Endothelial cell of umbilical vein (primary cell): ENCODE results near the gene NDUFB7. TPM values are rescaled to one million over a fixed set of nuclear protein-coding genes. Genes with fewer than 3 reads are reported as not detected.

Experiments
- BruUV-seq: library from RNA; stranded (reverse); fragments of 400-500 nt; replicated peaks from 2 replicates; lab custom pipeline; 2021; lab: Mats Ljungman, UMichigan
- CTCF ChIA-PET: fragments of 300-600, 350-600 bp; sonication (Branson Sonifier 250); formaldehyde crosslinking; loops from one replicate; lab custom pipeline; 2021; ENCODE audit warnings: antibody characterized with exemption, inconsistent platforms; lab: Charles Lee
- POLR2A ChIA-PET: fragments of 300-600, 350-600 bp; sonication (Branson Sonifier 250); formaldehyde crosslinking; loops from one replicate; lab custom pipeline; 2021; ENCODE audit warnings: antibody characterized with exemption, inconsistent platforms; lab: Charles Lee
- DNase-seq: peaks from one replicate; pipeline ENCODE4 v3.0.0-alpha.2; 2011; ENCODE audit warnings: low read depth, low spot score
- FAIRE-seq: peaks from 2 replicates; lab custom pipeline; 2011; peaks lifted over from hg19 to GRCh38; lab: Jason Lieb, UNC
- H2AFZ ChIP-seq: 2 replicates; pipeline ENCODE4 v1.6.0; 2012; ENCODE audit warnings: low read depth, low read length, control low read depth, inconsistent platforms
- H3K27ac ChIP-seq: 2 replicates; pipeline ENCODE4 v1.5.1; 2011; ENCODE audit warnings: low read depth, mild to moderate bottlenecking, control low read depth, low read length, moderate library complexity; ENCODE audit not compliant: insufficient read depth
- H3K27me3 ChIP-seq, 2 experiments: 2 replicates each; pipeline versions ENCODE4 v1.6.0 to v1.6.1; 2011; ENCODE audit warnings: low read length in 2 of 2, mixed read lengths in 1 of 2; ENCODE audit not compliant: control insufficient read depth in 2 of 2, insufficient read depth in 2 of 2
- H3K36me3 ChIP-seq, 2 experiments: 2 replicates in 1 of 2; 3 replicates in 1 of 2; pipeline ENCODE4 v1.5.1; 2011; ENCODE audit warnings: low read length in 2 of 2, mild to moderate bottlenecking in 1 of 2, moderate library complexity in 1 of 2; ENCODE audit not compliant: control insufficient read depth in 2 of 2, insufficient read depth in 2 of 2; ENCODE audit errors: extremely low read depth in 1 of 2
- H3K4me1 ChIP-seq: 3 replicates; pipeline ENCODE4 v1.5.1; 2011; ENCODE audit warnings: mild to moderate bottlenecking, low read length; ENCODE audit not compliant: control insufficient read depth, insufficient read depth; ENCODE audit errors: extremely low read depth
- H3K4me2 ChIP-seq: 2 replicates; pipeline ENCODE4 v1.6.1; 2011; ENCODE audit warnings: low read length, control low read depth, mixed read lengths; ENCODE audit not compliant: insufficient read depth
- H3K4me3 ChIP-seq, 3 experiments: fragments of 200-600 bp in 1 of 3; sonication (generic), shearing (Covaris generic) in 1 of 3; replicated peaks in 1 of 3; 2 replicates each; pipeline ENCODE4 v1.5.1; 2011 to 2016; ENCODE audit warnings: control low read depth in 3 of 3, low read length in 3 of 3, mild to moderate bottlenecking in 2 of 3, inconsistent platforms in 1 of 3, low read depth in 1 of 3, moderate library complexity in 1 of 3; ENCODE audit not compliant: insufficient read depth in 1 of 3
- H3K79me2 ChIP-seq: 2 replicates; pipeline ENCODE4 v1.6.0; 2012; ENCODE audit warnings: low read length, inconsistent platforms; ENCODE audit not compliant: control insufficient read depth, insufficient read depth
- H3K9ac ChIP-seq: replicated peaks from 2 replicates; pipeline ENCODE3; 2011; ENCODE audit warnings: low read length, control low read depth; ENCODE audit not compliant: insufficient read depth; ENCODE audit errors: extremely low read depth
- H3K9me1 ChIP-seq: replicated peaks from 3 replicates; pipeline ENCODE4 v1.6.0; 2011; ENCODE audit warnings: mild to moderate bottlenecking, low read length; ENCODE audit not compliant: control insufficient read depth, insufficient read depth; ENCODE audit errors: extremely low read depth
- H3K9me3 ChIP-seq: replicated peaks from 2 replicates; pipeline ENCODE4 v1.5.1; 2012; ENCODE audit warnings: low read length, inconsistent platforms; ENCODE audit not compliant: control insufficient read depth, insufficient read depth
- H4K20me1 ChIP-seq: replicated peaks from 2 replicates; pipeline ENCODE3; 2011; ENCODE audit warnings: mild to moderate bottlenecking, low read length; ENCODE audit not compliant: control insufficient read depth, insufficient read depth; ENCODE audit errors: extremely low read depth
- CTCF ChIP-seq, 2 donors: IDR thresholded peaks; 1 replicate in 1 of 2; 2 replicates in 1 of 2; pipeline ENCODE4 v1.5.1; 2011; ENCODE audit warnings: low read length in 2 of 2, mild to moderate bottlenecking in 2 of 2, moderate library complexity in 2 of 2, control low read depth in 1 of 2, inconsistent platforms in 1 of 2, low read depth in 1 of 2; ENCODE audit not compliant: insufficient read depth in 1 of 2; ENCODE audit errors: extremely low read depth in 1 of 2
- EZH2 ChIP-seq: IDR thresholded peaks from 2 replicates; pipeline ENCODE4 v1.6.1; 2012; ENCODE audit warnings: borderline replicate concordance, low read depth, mild to moderate bottlenecking, moderate library complexity, low read length, inconsistent platforms; ENCODE audit not compliant: severe bottlenecking
- FOS ChIP-seq: IDR thresholded peaks from 2 replicates; pipeline ENCODE4 v1.6.1; 2011; ENCODE audit warnings: mild to moderate bottlenecking, low read length, moderate library complexity, borderline replicate concordance; ENCODE audit not compliant: insufficient read depth
- GATA2 ChIP-seq: IDR thresholded peaks from 2 replicates; pipeline ENCODE4 v1.7.0; 2011; ENCODE audit warnings: low read depth, mild to moderate bottlenecking, moderate library complexity, mixed read lengths, low read length; ENCODE audit not compliant: insufficient read length, insufficient read depth
- JUN ChIP-seq: IDR thresholded peaks from 2 replicates; pipeline ENCODE4 v1.6.1; 2011; ENCODE audit warnings: borderline replicate concordance, low read depth; ENCODE audit not compliant: insufficient read length, insufficient read depth
- MAX ChIP-seq: IDR thresholded peaks from 2 replicates; pipeline ENCODE4 v1.6.1; 2011; ENCODE audit not compliant: insufficient read depth, insufficient read length
- MYC ChIP-seq: IDR thresholded peaks from one replicate; pipeline ENCODE4 v1.6.1; 2011; ENCODE audit warnings: mild to moderate bottlenecking, low read depth, low read length
- POLR2A ChIP-seq: IDR thresholded peaks from 2 replicates; pipeline ENCODE4 v1.6.1; 2012; ENCODE audit warnings: low read depth, mild to moderate bottlenecking, control low read depth, low read length
- POLR2AphosphoS5 ChIP-seq: IDR thresholded peaks from 2 replicates; pipeline ENCODE4 v1.6.1; 2012; ENCODE audit warnings: low read depth, mild to moderate bottlenecking, control low read depth, low read length, moderate library complexity; ENCODE audit not compliant: insufficient read depth
- dilution Hi-C: fragments of 300-500 bp; cut with MboI; formaldehyde crosslinking; loops from one replicate; pipeline ENCODE4 v1.15.0; 2019; ENCODE audit warnings: low sequenced_read_pairs; ENCODE audit not compliant: extremely low pct_ligation_motif_present
- intact Hi-C: fragments of 100-400 bp; cut with micrococcal nuclease; formaldehyde crosslinking; loops from one replicate; pipeline ENCODE4 v1.10.0; 2022
- polyA plus RNA-seq, 4 experiments: library from polyadenylated mRNA; depleted of rRNA in 3 of 4; stranded (reverse) in 3 of 4; unstranded in 1 of 4; fragments of >200 nt; gene quantifications; 2 replicates each; pipeline versions ENCODE4 v1.2.1 to v1.2.3, GENCODE V29; 2011 to 2012; ENCODE audit warnings: missing spikeins in 1 of 4
- total RNA-seq: library from RNA; stranded (reverse); gene quantifications from 2 replicates; pipeline ENCODE4 v1.2.3, GENCODE V29; 2021

NDUFB7 gene
- total and polyA plus RNA-seq, 2 donors (not counting 3 experiments of a cell fraction or from before 2014, with no cell fraction given) = 177 to 655 TPM

- Histone ChIP-seq H3K4me2 (no peak overlapping the region), H3K4me3 (no peak overlapping the region), H3K79me2 (peaks cover 2% of the 10 kb centered on the region), H4K20me1 (no peaks in the 10 kb centered on the region), H2AFZ (no peak overlapping the region), H3K27ac (no peak overlapping the region), H3K27me3 (no peaks in the 10 kb centered on the region), H3K9ac (no peak overlapping the region), H3K36me3 (peaks cover 0 to 9% of the 10 kb centered on the region in 2 experiments), H3K4me1 (peaks cover 6% of the 10 kb centered on the region), H3K9me1 (no peaks in the 10 kb centered on the region), H3K9me3 (no peaks in the 10 kb centered on the region)
- FAIRE-seq = no peak
- intact Hi-C loops (no loop called here), dilution Hi-C loops (no loop called here)
- TF ChIP-seq EZH2 = no peak
- TF ChIP-seq GATA2 = no peak
- TF ChIP-seq POLR2A = no peak
- no peak for TF ChIP-seq MAX
- no peak for TF ChIP-seq FOS
- TF ChIP-seq POLR2AphosphoS5 = no peak
- TF ChIP-seq JUN = no peak
- TF ChIP-seq CTCF (IDR thresholded peaks at IDR 0.05; ENCODE audit: extremely low read depth in 1 of 2, insufficient read depth in 1 of 2, low read depth in 1 of 2, low read length in 2 of 2) = no peak
- TF ChIP-seq MYC = no peak
- no TSS peak for BruUV-seq
- no peak for DNase-seq
- POLR2A ChIA-PET = no interaction called here
- CTCF ChIA-PET = interaction anchor here (1.6 kb wide), 1 partner anchor 125 kb away, joined by 4 read pairs; no protein-coding TSS in a partner anchor
These were observed 10.0 kb downstream of the NDUFB7 start for GRCh38 chr19:14561847-14562351.
